Lung (tissue), 12 donors: Measurements from ENCODE around the gene PERP. TPM values are rescaled to one million over a fixed set of nuclear protein-coding genes. Genes with fewer than 3 reads are reported as not detected.

Source experiments
- ATAC-seq: fragments of 200-7000 bp; cut with Tn5 transposase; one replicate; pipeline ENCODE4 v1.9.1; 2020; ENCODE audit warnings: moderate number of reproducible peaks; ENCODE audit not compliant: insufficient read depth, low FRiP score
- DNase-seq, 3 donors: peaks; one replicate each; pipeline ENCODE4 v3.0.0-alpha.2; 2013 to 2017
- H3K27ac ChIP-seq, 2 donors: one replicate each; pipeline ENCODE4 v1.5.1; 2013; ENCODE audit warnings: mild to moderate bottlenecking in 2 of 2, moderate library complexity in 2 of 2, control low read depth in 1 of 2, inconsistent platforms in 1 of 2, low read depth in 1 of 2, low read length in 1 of 2
- H3K27me3 ChIP-seq, 3 donors: one replicate each; pipeline ENCODE4 v1.5.1; 2013; ENCODE audit warnings: low read length in 2 of 3; ENCODE audit not compliant: control insufficient read depth in 3 of 3, insufficient read depth in 3 of 3
- H3K36me3 ChIP-seq, 4 donors: one replicate each; pipeline ENCODE4 v1.5.1; 2013; ENCODE audit warnings: low read length in 4 of 4, mild to moderate bottlenecking in 1 of 4, moderate library complexity in 1 of 4; ENCODE audit not compliant: control insufficient read depth in 4 of 4, insufficient read depth in 4 of 4
- H3K4me1 ChIP-seq, 5 donors: one replicate each; pipeline ENCODE4 v1.5.1; 2013; ENCODE audit warnings: low read length in 5 of 5, mild to moderate bottlenecking in 2 of 5, moderate library complexity in 1 of 5; ENCODE audit not compliant: control insufficient read depth in 5 of 5, insufficient read depth in 5 of 5
- H3K4me3 ChIP-seq: one replicate; pipeline ENCODE4 v1.5.1; 2013; ENCODE audit warnings: mild to moderate bottlenecking, control low read depth, moderate library complexity
- H3K9ac ChIP-seq, 2 donors: one replicate each; pipeline ENCODE4 v1.5.1; 2013; ENCODE audit warnings: low read length in 2 of 2, control low read depth in 1 of 2; ENCODE audit not compliant: insufficient read depth in 1 of 2
- H3K9me3 ChIP-seq, 4 donors: one replicate each; pipeline ENCODE4 v1.5.1; 2013; ENCODE audit warnings: low read length in 3 of 4, mild to moderate bottlenecking in 1 of 4, moderate library complexity in 1 of 4; ENCODE audit not compliant: control insufficient read depth in 4 of 4, insufficient read depth in 3 of 4
- WGBS, 2 donors: extraction: QIAGEN DNeasy Blood & Tissue Kit; methylation state at CpG; one replicate each; pipeline ENCODE4 v1.1.7; 2013; 5-methylcytosine and 5-hydroxymethylcytosine counted together
- polyA plus RNA-seq, 2 donors: library from polyadenylated mRNA; stranded (reverse); fragments of 200-250 nt; gene quantifications; one replicate each; pipeline ENCODE4 v1.2.1, GENCODE V29; 2013
- total RNA-seq, 2 donors: library from RNA; depleted of rRNA in 1 of 2; stranded (reverse); fragments of >200 nt in 1 of 2; gene quantifications; one replicate each; pipeline ENCODE4 v1.2.1, GENCODE V29; 2014 to 2021
- TF ChIP-seq, protein P1 (sequence below): IDR thresholded peaks from 2 replicates; pipeline ENCODE4 v1.5.1; 2012; ENCODE audit warnings: mild to moderate bottlenecking; ENCODE audit errors: control extremely low read depth, extremely low read depth
- donor health status: control.
- donor health status: control.
- donor health status: Bipolar disorder and iron deficiency.
- donor health status: healthy.
- donor health status: DM: yes; HTN: yes; CAD: no.

PERP gene
- total and polyA plus RNA-seq, 4 donors: 22.4 to 32.6 (median 27.5) TPM

DNA sequence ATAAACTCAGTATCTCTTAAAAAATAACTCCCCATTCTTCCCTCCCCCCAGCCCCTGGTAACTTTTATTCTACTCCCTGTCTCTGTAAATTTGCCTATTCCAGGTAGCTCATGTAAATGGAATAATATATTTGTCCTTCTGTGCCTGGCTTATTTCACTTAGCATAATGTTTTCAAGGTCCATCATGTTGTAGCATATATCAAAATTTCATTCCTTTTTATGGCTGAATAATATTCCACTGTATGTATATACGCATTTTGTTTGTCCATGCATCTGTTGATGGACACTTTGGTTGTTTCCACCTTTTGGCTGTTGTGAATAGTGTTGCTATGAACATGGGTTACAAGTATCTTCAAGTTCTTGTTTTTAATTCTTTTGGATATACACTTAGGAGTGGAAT lies 13.0 kb downstream of the PERP start:
- H3K27me3 ChIP-seq: peaks cover 0 to 3% (median 0%) of the 10 kb centered on the region in 3 donors
- no peak overlapping the region for H3K4me3 ChIP-seq
- H3K4me1 ChIP-seq: no peaks in the 10 kb centered on the region
- TF ChIP-seq, protein P1, sequence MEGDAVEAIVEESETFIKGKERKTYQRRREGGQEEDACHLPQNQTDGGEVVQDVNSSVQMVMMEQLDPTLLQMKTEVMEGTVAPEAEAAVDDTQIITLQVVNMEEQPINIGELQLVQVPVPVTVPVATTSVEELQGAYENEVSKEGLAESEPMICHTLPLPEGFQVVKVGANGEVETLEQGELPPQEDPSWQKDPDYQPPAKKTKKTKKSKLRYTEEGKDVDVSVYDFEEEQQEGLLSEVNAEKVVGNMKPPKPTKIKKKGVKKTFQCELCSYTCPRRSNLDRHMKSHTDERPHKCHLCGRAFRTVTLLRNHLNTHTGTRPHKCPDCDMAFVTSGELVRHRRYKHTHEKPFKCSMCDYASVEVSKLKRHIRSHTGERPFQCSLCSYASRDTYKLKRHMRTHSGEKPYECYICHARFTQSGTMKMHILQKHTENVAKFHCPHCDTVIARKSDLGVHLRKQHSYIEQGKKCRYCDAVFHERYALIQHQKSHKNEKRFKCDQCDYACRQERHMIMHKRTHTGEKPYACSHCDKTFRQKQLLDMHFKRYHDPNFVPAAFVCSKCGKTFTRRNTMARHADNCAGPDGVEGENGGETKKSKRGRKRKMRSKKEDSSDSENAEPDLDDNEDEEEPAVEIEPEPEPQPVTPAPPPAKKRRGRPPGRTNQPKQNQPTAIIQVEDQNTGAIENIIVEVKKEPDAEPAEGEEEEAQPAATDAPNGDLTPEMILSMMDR: no peak
- H3K9ac ChIP-seq: no peak overlapping the region
- WGBS, 2 donors: 96 to 97% methylated on average over 1 of the region's 1 CpG
- peaks cover 0 to 3% (median 0%) of the 10 kb centered on the region in 4 donors for H3K9me3 ChIP-seq
- ATAC-seq (no peak), DNase-seq (no peak)
- H3K27ac ChIP-seq: no peak overlapping the region
- H3K36me3 ChIP-seq: peaks cover 0 to 6% (median 0%) of the 10 kb centered on the region in 4 donors

GRCh38 chr6:138093632-138094031 lies 13.6 kb downstream of the PERP start:
- ATAC-seq: no peak
- no peak overlapping the region for H3K9ac ChIP-seq

DNA sequence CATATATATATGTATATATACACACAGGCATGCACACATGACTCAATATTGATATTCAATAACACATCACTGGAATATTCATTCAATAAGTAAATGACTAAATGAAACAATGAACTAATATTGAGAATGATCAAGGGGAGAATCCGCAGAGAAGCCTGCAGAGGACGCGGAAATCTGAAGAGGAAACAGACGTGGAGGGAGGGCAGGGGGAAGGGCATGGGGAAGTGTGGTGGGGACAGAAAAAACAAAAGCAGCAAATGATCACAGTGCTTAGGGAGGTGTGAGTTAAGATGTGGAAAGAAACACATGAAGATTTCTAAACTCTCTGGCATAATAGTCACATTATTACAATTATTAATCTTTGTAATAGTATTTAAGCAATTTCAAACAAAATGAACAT lies 14.5 kb downstream of the PERP start:
- TF ChIP-seq, protein P1: no peak
- ATAC-seq: no peak
- no peak overlapping the region for H3K9ac ChIP-seq
- no peak overlapping the region for H3K4me3 ChIP-seq
- H3K36me3 ChIP-seq: peaks cover 0 to 6% (median 0%) of the 10 kb centered on the region in 4 donors
- peaks cover 0 to 3% (median 0%) of the 10 kb centered on the region in 3 donors for H3K27me3 ChIP-seq
- H3K9me3 ChIP-seq: no peaks in the 10 kb centered on the region
- 24 to 42% methylated on average over 4 of the region's 4 CpGs for WGBS, 2 donors
- no peaks in the 10 kb centered on the region for H3K4me1 ChIP-seq
- H3K27ac ChIP-seq: no peak overlapping the region
- no peak for DNase-seq

More at GRCh38 chr6:138093632-138094031, 13.6 kb downstream of the PERP start:
- Histone ChIP-seq H3K36me3 (peaks cover 0 to 6% (median 0%) of the 10 kb centered on the region in 4 donors), H3K4me3 (no peak overlapping the region), H3K9me3 (peaks cover 0 to 3% (median 0%) of the 10 kb centered on the region in 4 donors), H3K27ac (no peak overlapping the region), H3K27me3 (peaks cover 0 to 3% (median 0%) of the 10 kb centered on the region in 3 donors), H3K4me1 (no peaks in the 10 kb centered on the region)
- 96% methylated on average over 2 of the region's 2 CpGs for WGBS, 2 donors
- DNase-seq: no peak
- TF ChIP-seq, protein P1: no peak

DNA sequence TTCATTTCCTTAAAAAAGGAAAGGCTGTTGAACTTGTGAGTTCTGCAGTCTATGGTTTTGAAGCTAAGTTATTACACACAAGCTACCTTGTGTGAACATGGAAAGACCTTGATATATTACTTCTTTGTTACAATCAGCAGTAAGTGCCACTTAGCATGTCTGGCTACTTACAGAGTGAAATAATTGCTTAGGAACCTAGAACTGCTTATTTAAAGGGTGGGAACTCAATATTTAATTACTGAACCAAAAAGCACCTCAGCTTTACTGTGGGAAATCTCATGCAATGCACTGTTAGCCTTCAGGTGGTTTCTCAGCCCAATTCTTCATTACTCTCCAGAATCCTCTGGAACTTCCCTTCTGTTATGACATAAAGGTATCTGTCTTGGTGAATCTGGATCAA lies 17.9 kb downstream of the PERP start:
- Histone ChIP-seq H3K36me3 (peaks cover 0 to 1% (median 0%) of the 10 kb centered on the region in 4 donors), H3K4me3 (no peak overlapping the region), H3K27me3 (peaks cover 0 to 3% (median 0%) of the 10 kb centered on the region in 3 donors), H3K9me3 (no peaks in the 10 kb centered on the region), H3K27ac (no peak overlapping the region), H3K9ac (no peak overlapping the region), H3K4me1 (no peaks in the 10 kb centered on the region)
- TF ChIP-seq, protein P1: no peak
- ATAC-seq (no peak), DNase-seq (peak in 1 of 3 donors; percentile 22)
